GM18951 (cell line): ENCODE data around the gene BMPR1A.
"Not testable (repeated sequence)": the region's sequence is repeated elsewhere in the genome, so short reads cannot be mapped to it uniquely, and the experiment has no call there.

Experiments used
- POLR2A ChIP-seq: IDR thresholded peaks from 4 replicates; pipeline ENCODE4 v1.6.1; 2011; ENCODE audit warnings: mild to moderate bottlenecking; ENCODE audit not compliant: insufficient read length, insufficient read depth; ENCODE audit errors: extremely low read depth
- in situ Hi-C: fragments of 300-500 bp; cut with MboI; formaldehyde crosslinking; loops from one replicate; pipeline ENCODE4 v1.12.0; 2022; ENCODE audit warnings: low sequenced_read_pairs, mixed read lengths, inconsistent platforms; ENCODE audit not compliant: unreplicated experiment

The BMPR1A gene

DNA sequence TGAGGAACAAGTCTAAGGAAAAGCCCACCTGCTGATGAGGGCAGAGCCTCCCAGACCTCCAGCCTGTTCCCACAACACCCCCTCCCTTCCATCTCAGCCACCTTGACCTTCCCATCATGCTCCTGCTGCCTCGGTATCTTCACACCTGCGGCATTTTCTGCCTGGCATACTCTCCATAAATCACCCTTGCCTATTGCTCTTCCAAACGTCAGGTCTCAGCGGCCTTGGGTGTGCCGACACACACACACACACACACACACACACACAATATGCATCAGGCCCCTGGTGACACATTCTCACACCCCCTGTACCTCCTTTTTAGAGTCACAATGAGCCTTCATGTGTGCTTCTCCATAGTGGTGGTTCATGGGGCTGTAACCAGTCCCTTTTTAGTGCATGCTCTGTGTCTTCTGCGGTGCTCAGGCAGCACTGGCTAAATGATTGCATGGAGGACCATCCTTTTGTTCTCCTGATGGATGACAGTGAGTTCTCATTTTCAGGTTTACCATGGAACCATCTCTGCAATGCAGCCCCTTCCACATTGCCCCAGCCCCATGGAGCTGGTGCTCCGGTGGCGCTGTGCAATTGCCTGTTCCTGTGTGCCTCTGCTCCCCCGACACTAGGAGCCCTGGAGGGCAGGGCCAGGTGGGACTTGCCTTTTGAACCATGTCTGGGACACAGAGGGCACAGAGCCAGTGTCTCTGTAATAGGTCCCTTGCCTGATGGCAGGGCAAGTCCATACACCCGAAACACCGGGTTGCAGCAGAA, 216.4 kb downstream of the BMPR1A start:
- TF ChIP-seq POLR2A: no peak
- in situ Hi-C loops: no loop called here

GRCh38 chr10:86974484-86974883, 218.1 kb downstream of the BMPR1A start:
- TF ChIP-seq POLR2A: no peak
- in situ Hi-C loops: no loop called here

GRCh38 chr10:86976362-86977056, 220.1 kb downstream of the BMPR1A start:
- no peak for TF ChIP-seq POLR2A
- in situ Hi-C loops: no loop called here

DNA sequence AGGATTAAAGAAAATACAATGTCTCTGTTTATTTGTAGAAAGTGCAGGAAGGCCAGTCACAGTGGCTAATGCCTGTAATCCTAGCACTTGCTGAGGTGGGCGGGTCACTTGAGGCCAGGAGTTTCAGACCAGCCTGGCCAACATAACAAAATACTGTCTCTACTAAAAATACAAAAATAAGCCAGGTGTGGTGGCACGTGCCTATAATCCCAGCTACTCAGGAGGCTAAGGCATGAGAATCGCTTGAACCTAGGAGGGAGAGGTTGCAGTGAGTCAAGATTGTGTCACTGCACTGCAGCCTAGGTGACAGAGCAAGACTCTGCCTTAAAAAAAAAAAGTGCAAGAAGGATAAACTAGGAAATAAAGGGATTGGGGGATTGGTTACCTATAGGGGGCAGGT, 222.0 kb downstream of the BMPR1A start:
- in situ Hi-C loops: not testable (repeated sequence)

DNA sequence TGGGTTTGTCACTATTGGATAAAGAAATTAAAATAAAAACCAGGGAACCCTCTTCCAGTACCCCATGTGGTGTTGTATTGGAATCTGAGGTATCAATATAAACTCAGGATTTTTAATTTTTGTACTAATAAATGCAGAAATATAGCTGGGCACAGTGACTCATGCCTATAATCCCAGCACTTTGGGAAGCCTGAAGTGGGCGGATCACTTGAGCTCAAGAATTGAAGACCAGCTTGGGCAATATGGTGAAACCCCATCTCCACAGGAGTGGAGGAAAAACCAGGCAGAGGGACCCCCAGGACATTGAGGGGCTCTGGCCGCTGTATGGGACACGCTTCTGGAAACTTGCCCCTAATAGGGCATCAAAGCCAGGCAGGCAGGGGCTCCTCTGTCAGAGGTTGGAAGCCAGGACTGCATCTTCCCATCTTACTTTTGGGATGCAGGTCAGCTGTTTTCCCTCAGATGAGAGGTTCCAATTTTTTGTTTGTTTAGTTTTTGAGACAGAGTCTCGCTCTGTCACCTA, 222.9 kb downstream of the BMPR1A start:
- TF ChIP-seq POLR2A: no peak
- in situ Hi-C loops: no loop called here

- TF ChIP-seq POLR2A: no peak
- in situ Hi-C loops: no loop called here
Measured at GRCh38 chr10:86979977-86980448, 223.6 kb downstream of the BMPR1A start.

DNA sequence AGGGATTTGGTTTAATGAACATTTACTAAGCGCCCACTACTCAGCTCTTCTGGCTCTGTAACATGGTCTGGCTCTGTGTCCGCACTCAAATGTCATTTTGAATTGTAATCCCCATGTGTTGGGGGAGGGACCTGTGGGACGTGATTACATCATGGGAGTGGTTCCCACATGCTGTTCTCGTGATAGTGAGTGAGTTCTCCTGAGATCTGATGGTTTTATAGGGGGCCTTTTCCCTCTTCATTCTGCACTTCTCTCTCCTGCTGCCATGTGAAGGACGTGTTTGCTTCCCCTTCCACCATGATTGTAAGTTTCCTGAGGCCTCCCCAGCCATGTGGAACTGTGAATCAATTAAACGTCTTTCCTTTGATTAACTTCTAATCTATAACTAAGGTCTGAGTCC, 224.6 kb downstream of the BMPR1A start:
- in situ Hi-C loops: not testable (repeated sequence)

- TF ChIP-seq POLR2A: no peak
- in situ Hi-C loops: no loop called here
Measured at GRCh38 chr10:86981716-86982115, 225.3 kb downstream of the BMPR1A start.
